Vagina (tissue), 2 donors: Measurements from ENCODE around the gene FOXO1. TPM values are rescaled to one million over a fixed set of nuclear protein-coding genes. Genes with fewer than 3 reads are reported as not detected.

Experiments
- DNase-seq, 2 donors: peaks; one replicate each; pipeline ENCODE4 v3.0.0-alpha.2; 2017; ENCODE audit errors: extremely low spot score in 2 of 2
- H3K27ac ChIP-seq: fragments of 200-600 bp; sonication (generic); one replicate; pipeline ENCODE4 v1.5.1; 2019
- H3K27me3 ChIP-seq: fragments of 200-600 bp; sonication (generic); one replicate; pipeline ENCODE4 v1.5.1; 2019
- H3K36me3 ChIP-seq, 2 donors: fragments of 200-600 bp; sonication (generic); one replicate each; pipeline ENCODE4 v1.5.1; 2017 to 2019
- H3K4me1 ChIP-seq: fragments of 200-600 bp; sonication (generic); one replicate; pipeline ENCODE4 v1.5.1; 2019
- H3K4me3 ChIP-seq, 2 donors: fragments of 200-600 bp; sonication (generic); 1 replicate in 1 of 2; 2 replicates in 1 of 2; pipeline ENCODE4 v1.5.1; 2016 to 2019
- H3K9me3 ChIP-seq: fragments of 200-600 bp; sonication (generic); one replicate; pipeline ENCODE4 v1.5.1; 2019
- POLR2A ChIP-seq, 2 donors: fragments of 450-650 bp; IDR thresholded peaks; one replicate each; pipeline ENCODE4 v1.6.1; 2017; ENCODE audit warnings: antibody characterized with exemption in 2 of 2, mild to moderate bottlenecking in 2 of 2, moderate library complexity in 2 of 2
- POLR2AphosphoS5 ChIP-seq, 2 donors: sonication (generic); formaldehyde crosslinking; IDR thresholded peaks; one replicate each; pipeline ENCODE4 v1.9.0; 2017; ENCODE audit warnings: antibody characterized with exemption in 2 of 2, mild to moderate bottlenecking in 2 of 2, low read depth in 1 of 2; ENCODE audit not compliant: insufficient read depth in 1 of 2
- intact Hi-C: fragments of 100-400 bp; cut with DNase I; formaldehyde crosslinking; loops from one replicate; pipeline ENCODE4 v1.15.1; 2023
- total RNA-seq: library from RNA; depleted of rRNA; stranded (reverse); fragments of >200 nt; gene quantifications from one replicate; pipeline ENCODE4 v1.2.3, GENCODE V29; 2016
- TF ChIP-seq, protein P1 (sequence below), 3 experiments: fragments of 450-650 bp in 2 of 3; fragments of 200-600 bp in 1 of 3; sonication (generic) in 1 of 3; IDR thresholded peaks; one replicate each; pipeline ENCODE4 v1.5.1; 2017 to 2019; ENCODE audit warnings: antibody characterized with exemption in 3 of 3, mild to moderate bottlenecking in 2 of 3, moderate library complexity in 2 of 3

Gene FOXO1
- total RNA-seq, 1 donor from 2014 or later, result 64.1 TPM

DNA sequence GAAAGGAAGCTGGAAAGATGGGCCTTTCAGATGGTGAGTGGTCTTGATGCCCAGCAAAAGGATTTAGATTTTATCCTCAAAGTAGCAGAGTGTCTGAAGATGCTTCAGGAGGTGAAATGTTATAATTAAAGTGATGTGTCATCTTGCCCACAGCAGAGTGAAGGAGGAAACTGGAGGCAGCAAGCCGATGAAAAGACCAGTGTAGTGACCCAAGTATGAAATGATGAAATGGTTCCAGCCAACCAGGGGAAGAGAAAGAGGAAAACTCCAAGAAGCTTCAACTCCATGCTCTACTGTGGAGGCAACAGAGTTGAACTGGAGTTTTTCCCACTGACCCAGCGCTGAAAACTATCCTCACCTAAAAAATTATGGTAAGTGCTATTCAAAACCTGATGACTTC lies 66.7 kb downstream of the FOXO1 start:
- Histone ChIP-seq H3K36me3 (no peaks in the 10 kb centered on the region), H3K27ac (no peak overlapping the region), H3K4me1 (peaks cover 58% of the 10 kb centered on the region), H3K27me3 (no peaks in the 10 kb centered on the region), H3K9me3 (no peaks in the 10 kb centered on the region), H3K4me3 (no peak overlapping the region)
- TF ChIP-seq, protein P1, sequence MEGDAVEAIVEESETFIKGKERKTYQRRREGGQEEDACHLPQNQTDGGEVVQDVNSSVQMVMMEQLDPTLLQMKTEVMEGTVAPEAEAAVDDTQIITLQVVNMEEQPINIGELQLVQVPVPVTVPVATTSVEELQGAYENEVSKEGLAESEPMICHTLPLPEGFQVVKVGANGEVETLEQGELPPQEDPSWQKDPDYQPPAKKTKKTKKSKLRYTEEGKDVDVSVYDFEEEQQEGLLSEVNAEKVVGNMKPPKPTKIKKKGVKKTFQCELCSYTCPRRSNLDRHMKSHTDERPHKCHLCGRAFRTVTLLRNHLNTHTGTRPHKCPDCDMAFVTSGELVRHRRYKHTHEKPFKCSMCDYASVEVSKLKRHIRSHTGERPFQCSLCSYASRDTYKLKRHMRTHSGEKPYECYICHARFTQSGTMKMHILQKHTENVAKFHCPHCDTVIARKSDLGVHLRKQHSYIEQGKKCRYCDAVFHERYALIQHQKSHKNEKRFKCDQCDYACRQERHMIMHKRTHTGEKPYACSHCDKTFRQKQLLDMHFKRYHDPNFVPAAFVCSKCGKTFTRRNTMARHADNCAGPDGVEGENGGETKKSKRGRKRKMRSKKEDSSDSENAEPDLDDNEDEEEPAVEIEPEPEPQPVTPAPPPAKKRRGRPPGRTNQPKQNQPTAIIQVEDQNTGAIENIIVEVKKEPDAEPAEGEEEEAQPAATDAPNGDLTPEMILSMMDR (IDR thresholded peaks at IDR 0.05), result no peak
- no peak for DNase-seq
- intact Hi-C loops, result loop anchor here (5.0 kb wide), 1 partner anchor 1352 kb away; no protein-coding TSS in a partner anchor

DNA sequence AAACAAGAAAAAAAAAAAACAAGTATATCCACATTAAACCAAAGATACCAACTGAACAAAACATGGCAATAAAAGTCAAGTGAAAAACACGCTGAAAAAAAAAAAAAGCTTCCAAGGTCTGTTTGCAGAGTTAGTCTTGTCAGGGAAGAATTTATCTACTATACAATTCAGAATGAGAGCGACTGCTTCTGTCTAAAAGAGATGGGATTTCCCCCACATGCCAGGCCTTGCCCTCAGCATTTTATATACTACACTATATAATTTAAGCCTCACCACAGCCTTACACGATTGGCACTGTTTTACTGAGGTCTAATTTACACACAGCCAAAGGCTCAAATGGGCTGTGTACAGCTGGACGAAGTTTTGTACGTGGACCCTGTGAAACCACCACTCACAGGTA lies 67.3 kb downstream of the FOXO1 start:
- Histone ChIP-seq H3K9me3 (no peaks in the 10 kb centered on the region), H3K27ac (no peak overlapping the region), H3K4me1 (peaks cover 53% of the 10 kb centered on the region), H3K4me3 (no peak overlapping the region), H3K27me3 (no peaks in the 10 kb centered on the region), H3K36me3 (no peaks in the 10 kb centered on the region)
- no peak for DNase-seq
- intact Hi-C loops, result loop anchor here (5.0 kb wide), 1 partner anchor 1352 kb away; no protein-coding TSS in a partner anchor
- TF ChIP-seq POLR2A (IDR thresholded peaks at IDR 0.05), result no peak
- TF ChIP-seq POLR2AphosphoS5 (IDR thresholded peaks at IDR 0.05; ENCODE audit: insufficient read depth in 1 of 2, low read depth in 1 of 2), result no peak
- TF ChIP-seq, protein P1 (IDR thresholded peaks at IDR 0.05), result no peak

DNA sequence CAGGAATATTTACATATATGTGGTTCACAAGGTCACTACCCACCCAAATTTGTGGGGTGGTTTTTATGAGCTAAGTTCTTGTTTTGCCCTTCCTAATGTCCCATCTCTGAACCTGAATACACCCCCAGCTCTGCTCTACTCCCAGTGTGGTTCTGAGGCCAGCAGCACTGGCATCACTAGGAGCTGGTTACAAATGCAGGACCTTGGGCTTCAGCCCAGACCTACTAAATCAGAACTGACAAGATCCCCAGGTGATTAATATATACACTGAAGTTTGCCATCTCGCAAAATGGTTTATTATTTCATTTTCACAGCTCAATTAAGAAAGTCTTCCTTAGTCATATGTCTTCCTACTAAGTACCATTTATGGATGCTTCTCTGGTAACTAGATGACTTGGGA lies 67.9 kb downstream of the FOXO1 start:
- no peaks in the 10 kb centered on the region for H3K36me3 ChIP-seq
- intact Hi-C loops, result loop anchor here (5.0 kb wide), 1 partner anchor 1351 kb away; no protein-coding TSS in a partner anchor
- DNase-seq, result no peak
- H3K27ac ChIP-seq, result peak overlapping the region; percentile 34
- H3K9me3 ChIP-seq, result no peaks in the 10 kb centered on the region
- H3K4me3 ChIP-seq, result no peak overlapping the region
- TF ChIP-seq, protein P1 (IDR thresholded peaks at IDR 0.05), result no peak
- TF ChIP-seq POLR2AphosphoS5 (IDR thresholded peaks at IDR 0.05; ENCODE audit: insufficient read depth in 1 of 2, low read depth in 1 of 2) (no peak), POLR2A (IDR thresholded peaks at IDR 0.05) (no peak)
- H3K4me1 ChIP-seq, result peaks cover 48% of the 10 kb centered on the region
- H3K27me3 ChIP-seq, result no peaks in the 10 kb centered on the region

DNA sequence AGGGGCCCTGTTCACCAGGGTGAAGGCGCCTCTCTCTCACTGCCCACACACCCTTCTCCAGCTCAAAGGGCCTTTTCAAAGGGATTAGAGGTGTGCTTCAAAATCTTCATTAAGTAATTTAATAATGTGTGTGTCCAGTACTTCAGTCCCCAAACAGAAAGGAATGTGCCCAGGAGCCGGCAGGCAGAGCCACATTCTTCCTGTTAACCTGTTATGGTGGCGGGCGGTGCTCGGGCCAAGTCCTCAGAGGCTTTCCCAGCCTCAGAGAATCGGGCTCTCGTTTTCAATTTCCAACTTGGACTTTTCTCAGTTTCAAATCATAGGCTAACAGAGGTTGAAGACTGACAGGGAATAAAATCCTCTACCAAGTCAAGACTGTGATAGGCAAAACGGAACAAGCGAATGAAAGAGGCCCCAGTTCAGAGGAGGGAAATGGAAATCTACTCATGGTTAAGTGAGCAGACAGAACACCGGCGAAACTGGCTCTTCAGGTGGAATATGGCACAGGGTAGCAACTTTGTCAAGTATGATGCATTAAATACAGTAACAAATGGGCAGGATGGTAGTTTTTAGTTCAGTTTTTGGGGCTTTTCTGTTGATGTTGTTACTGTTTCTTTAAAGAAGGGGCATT lies 68.6 kb downstream of the FOXO1 start:
- TF ChIP-seq POLR2AphosphoS5 (IDR thresholded peaks at IDR 0.05; ENCODE audit: insufficient read depth in 1 of 2, low read depth in 1 of 2) (no peak), POLR2A (IDR thresholded peaks at IDR 0.05) (no peak)
- TF ChIP-seq, protein P1 (IDR thresholded peaks at IDR 0.05), result no peak
- no peaks in the 10 kb centered on the region for H3K36me3 ChIP-seq
- no peaks in the 10 kb centered on the region for H3K9me3 ChIP-seq
- intact Hi-C loops, result loop anchor here (5.0 kb wide), 1 partner anchor 1351 kb away; no protein-coding TSS in a partner anchor
- H3K4me3 ChIP-seq, result no peak overlapping the region
- H3K27me3 ChIP-seq, result no peaks in the 10 kb centered on the region
- peaks cover 48% of the 10 kb centered on the region for H3K4me1 ChIP-seq
- no peak for DNase-seq
- H3K27ac ChIP-seq, result peak overlapping the region; percentile 34

DNA sequence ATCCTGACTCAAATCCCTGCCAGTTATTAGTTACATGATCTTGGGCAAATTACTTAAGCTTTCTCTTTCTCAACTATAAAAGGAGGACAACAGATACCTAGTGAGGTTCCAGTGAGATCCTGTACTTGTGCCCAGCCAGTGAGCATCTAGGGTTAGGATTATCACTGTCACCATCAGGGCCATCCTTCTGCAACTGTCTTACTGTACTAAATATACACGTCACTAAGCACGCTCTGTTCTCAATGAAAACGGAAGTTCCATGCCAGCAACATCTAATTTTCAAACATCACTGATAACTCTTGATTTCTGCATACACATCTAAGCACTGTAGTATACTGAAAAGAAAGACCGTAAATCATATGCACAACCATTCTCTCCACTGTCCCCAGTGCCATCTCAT lies 70.0 kb downstream of the FOXO1 start:
- no peaks in the 10 kb centered on the region for H3K9me3 ChIP-seq
- H3K4me1 ChIP-seq, result peaks cover 52% of the 10 kb centered on the region
- H3K27ac ChIP-seq, result no peak overlapping the region

More for the DNA sequence above, 70.0 kb downstream of the FOXO1 start:
- Histone ChIP-seq H3K27me3 (no peaks in the 10 kb centered on the region), H3K4me3 (no peak overlapping the region), H3K36me3 (no peaks in the 10 kb centered on the region)
- TF ChIP-seq POLR2A (IDR thresholded peaks at IDR 0.05) (no peak), POLR2AphosphoS5 (IDR thresholded peaks at IDR 0.05; ENCODE audit: insufficient read depth in 1 of 2, low read depth in 1 of 2) (no peak)
- TF ChIP-seq, protein P1 (IDR thresholded peaks at IDR 0.05), result no peak
- no peak for DNase-seq
- intact Hi-C loops, result loop anchor here (5.0 kb wide), 1 partner anchor 1349 kb away; no protein-coding TSS in a partner anchor
